ENCODE results near the gene ABL1.

DNA sequence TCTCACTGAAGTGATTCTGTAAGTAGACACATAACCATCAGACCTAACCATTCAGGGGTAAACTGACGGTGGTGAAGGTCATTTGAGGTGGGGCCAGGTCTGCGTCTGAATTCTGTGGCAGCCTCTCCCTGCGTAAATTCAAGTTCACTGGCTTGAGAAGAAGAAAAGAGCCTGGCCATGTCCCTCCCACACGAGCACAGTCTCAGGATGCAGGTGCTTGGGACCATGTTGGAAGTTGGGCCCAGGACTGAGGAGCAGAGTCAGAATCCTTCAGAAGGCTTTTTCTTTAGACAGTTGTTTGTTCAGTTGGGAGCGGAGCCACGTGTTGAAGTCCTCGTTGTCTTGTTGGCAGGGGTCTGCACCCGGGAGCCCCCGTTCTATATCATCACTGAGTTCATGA, 37.5 kb downstream of the ABL1 start:
- TF ChIP-seq ZNF8 (CRISPR knock-in tag; IDR thresholded peaks at IDR 0.05) (no peak), ZNF565 (CRISPR knock-in tag; conservative IDR thresholded peaks at IDR 0.05; ENCODE audit: low read depth) (no peak), OSR1 (CRISPR knock-in tag; IDR thresholded peaks at IDR 0.05) (no peak), ARNTL (CRISPR knock-in tag; IDR thresholded peaks at IDR 0.05; ENCODE audit: borderline replicate concordance, low read depth) (no peak), BACH2 (CRISPR knock-in tag; IDR thresholded peaks at IDR 0.05; ENCODE audit: borderline replicate concordance) (no peak), ZFP3 (CRISPR knock-in tag; IDR thresholded peaks at IDR 0.05) (no peak)
- TF ChIP-seq, protein P1, sequence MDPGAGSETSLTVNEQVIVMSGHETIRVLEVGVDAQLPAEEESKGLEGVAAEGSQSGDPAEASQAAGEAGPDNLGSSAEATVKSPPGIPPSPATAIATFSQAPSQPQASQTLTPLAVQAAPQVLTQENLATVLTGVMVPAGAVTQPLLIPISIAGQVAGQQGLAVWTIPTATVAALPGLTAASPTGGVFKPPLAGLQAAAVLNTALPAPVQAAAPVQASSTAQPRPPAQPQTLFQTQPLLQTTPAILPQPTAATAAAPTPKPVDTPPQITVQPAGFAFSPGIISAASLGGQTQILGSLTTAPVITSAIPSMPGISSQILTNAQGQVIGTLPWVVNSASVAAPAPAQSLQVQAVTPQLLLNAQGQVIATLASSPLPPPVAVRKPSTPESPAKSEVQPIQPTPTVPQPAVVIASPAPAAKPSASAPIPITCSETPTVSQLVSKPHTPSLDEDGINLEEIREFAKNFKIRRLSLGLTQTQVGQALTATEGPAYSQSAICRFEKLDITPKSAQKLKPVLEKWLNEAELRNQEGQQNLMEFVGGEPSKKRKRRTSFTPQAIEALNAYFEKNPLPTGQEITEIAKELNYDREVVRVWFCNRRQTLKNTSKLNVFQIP (CRISPR knock-in tag; IDR thresholded peaks at IDR 0.05; ENCODE audit: borderline replicate concordance, low read depth), result no peak
- TF ChIP-seq, protein P2, sequence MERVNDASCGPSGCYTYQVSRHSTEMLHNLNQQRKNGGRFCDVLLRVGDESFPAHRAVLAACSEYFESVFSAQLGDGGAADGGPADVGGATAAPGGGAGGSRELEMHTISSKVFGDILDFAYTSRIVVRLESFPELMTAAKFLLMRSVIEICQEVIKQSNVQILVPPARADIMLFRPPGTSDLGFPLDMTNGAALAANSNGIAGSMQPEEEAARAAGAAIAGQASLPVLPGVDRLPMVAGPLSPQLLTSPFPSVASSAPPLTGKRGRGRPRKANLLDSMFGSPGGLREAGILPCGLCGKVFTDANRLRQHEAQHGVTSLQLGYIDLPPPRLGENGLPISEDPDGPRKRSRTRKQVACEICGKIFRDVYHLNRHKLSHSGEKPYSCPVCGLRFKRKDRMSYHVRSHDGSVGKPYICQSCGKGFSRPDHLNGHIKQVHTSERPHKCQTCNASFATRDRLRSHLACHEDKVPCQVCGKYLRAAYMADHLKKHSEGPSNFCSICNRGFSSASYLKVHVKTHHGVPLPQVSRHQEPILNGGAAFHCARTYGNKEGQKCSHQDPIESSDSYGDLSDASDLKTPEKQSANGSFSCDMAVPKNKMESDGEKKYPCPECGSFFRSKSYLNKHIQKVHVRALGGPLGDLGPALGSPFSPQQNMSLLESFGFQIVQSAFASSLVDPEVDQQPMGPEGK (CRISPR knock-in tag; IDR thresholded peaks at IDR 0.05; ENCODE audit: borderline replicate concordance), result no peak
- TF ChIP-seq, protein P3, sequence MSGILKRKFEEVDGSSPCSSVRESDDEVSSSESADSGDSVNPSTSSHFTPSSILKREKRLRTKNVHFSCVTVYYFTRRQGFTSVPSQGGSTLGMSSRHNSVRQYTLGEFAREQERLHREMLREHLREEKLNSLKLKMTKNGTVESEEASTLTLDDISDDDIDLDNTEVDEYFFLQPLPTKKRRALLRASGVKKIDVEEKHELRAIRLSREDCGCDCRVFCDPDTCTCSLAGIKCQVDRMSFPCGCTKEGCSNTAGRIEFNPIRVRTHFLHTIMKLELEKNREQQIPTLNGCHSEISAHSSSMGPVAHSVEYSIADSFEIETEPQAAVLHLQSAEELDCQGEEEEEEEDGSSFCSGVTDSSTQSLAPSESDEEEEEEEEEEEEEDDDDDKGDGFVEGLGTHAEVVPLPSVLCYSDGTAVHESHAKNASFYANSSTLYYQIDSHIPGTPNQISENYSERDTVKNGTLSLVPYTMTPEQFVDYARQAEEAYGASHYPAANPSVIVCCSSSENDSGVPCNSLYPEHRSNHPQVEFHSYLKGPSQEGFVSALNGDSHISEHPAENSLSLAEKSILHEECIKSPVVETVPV (CRISPR knock-in tag; IDR thresholded peaks at IDR 0.05), result no peak
